ENCODE data around the gene TRIM65. TPM values are rescaled to one million over a fixed set of nuclear protein-coding genes. Genes with fewer than 3 reads are reported as not detected.

TRIM65 gene
- total and polyA plus RNA-seq, 2 of the 13 experiments (the other 11 are each of a cell fraction or from before 2014, with no cell fraction given), result 10.3 to 22.4 TPM

GRCh38 chr17:75855310-75856061 lies 41.3 kb downstream of the TRIM65 start, which contains the start of gene WBP2 (continued):
- no peak for TF ChIP-seq REST (IDR thresholded peaks at IDR 0.05; ENCODE audit: borderline replicate concordance in 1 of 2, low read depth in 1 of 2, low read length in 2 of 2)
- TF ChIP-seq, protein P1, sequence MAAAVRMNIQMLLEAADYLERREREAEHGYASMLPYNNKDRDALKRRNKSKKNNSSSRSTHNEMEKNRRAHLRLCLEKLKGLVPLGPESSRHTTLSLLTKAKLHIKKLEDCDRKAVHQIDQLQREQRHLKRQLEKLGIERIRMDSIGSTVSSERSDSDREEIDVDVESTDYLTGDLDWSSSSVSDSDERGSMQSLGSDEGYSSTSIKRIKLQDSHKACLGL (CRISPR knock-in tag; IDR thresholded peaks at IDR 0.05), result peak; percentile 81; the same call in 1 of the 2 replicates
- TF ChIP-seq, protein P2, sequence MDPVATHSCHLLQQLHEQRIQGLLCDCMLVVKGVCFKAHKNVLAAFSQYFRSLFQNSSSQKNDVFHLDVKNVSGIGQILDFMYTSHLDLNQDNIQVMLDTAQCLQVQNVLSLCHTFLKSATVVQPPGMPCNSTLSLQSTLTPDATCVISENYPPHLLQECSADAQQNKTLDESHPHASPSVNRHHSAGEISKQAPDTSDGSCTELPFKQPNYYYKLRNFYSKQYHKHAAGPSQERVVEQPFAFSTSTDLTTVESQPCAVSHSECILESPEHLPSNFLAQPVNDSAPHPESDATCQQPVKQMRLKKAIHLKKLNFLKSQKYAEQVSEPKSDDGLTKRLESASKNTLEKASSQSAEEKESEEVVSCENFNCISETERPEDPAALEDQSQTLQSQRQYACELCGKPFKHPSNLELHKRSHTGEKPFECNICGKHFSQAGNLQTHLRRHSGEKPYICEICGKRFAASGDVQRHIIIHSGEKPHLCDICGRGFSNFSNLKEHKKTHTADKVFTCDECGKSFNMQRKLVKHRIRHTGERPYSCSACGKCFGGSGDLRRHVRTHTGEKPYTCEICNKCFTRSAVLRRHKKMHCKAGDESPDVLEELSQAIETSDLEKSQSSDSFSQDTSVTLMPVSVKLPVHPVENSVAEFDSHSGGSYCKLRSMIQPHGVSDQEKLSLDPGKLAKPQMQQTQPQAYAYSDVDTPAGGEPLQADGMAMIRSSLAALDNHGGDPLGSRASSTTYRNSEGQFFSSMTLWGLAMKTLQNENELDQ (CRISPR knock-in tag; IDR thresholded peaks at IDR 0.05; ENCODE audit: borderline replicate concordance), result no peak
- no peak for TF ChIP-seq ZNF563 (CRISPR knock-in tag; IDR thresholded peaks at IDR 0.05)
- TF ChIP-seq SIN3B (IDR thresholded peaks at IDR 0.05; ENCODE audit: low read length), result no peak
- TF ChIP-seq ZNF124 (CRISPR knock-in tag; IDR thresholded peaks at IDR 0.05), result peak; percentile 73
- TF ChIP-seq, protein P3, sequence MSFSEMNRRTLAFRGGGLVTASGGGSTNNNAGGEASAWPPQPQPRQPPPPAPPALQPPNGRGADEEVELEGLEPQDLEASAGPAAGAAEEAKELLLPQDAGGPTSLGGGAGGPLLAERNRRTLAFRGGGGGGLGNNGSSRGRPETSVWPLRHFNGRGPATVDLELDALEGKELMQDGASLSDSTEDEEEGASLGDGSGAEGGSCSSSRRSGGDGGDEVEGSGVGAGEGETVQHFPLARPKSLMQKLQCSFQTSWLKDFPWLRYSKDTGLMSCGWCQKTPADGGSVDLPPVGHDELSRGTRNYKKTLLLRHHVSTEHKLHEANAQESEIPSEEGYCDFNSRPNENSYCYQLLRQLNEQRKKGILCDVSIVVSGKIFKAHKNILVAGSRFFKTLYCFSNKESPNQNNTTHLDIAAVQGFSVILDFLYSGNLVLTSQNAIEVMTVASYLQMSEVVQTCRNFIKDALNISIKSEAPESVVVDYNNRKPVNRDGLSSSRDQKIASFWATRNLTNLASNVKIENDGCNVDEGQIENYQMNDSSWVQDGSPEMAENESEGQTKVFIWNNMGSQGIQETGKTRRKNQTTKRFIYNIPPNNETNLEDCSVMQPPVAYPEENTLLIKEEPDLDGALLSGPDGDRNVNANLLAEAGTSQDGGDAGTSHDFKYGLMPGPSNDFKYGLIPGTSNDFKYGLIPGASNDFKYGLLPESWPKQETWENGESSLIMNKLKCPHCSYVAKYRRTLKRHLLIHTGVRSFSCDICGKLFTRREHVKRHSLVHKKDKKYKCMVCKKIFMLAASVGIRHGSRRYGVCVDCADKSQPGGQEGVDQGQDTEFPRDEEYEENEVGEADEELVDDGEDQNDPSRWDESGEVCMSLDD (CRISPR knock-in tag; IDR thresholded peaks at IDR 0.05; ENCODE audit: borderline replicate concordance), result peak; percentile 55
- peak; percentile 89 to 99 for TF ChIP-seq POLR2A (IDR thresholded peaks at IDR 0.05; ENCODE audit: insufficient read depth in 1 of 2, low read depth in 2 of 2, low read length in 2 of 2)
- TF ChIP-seq, protein P4, sequence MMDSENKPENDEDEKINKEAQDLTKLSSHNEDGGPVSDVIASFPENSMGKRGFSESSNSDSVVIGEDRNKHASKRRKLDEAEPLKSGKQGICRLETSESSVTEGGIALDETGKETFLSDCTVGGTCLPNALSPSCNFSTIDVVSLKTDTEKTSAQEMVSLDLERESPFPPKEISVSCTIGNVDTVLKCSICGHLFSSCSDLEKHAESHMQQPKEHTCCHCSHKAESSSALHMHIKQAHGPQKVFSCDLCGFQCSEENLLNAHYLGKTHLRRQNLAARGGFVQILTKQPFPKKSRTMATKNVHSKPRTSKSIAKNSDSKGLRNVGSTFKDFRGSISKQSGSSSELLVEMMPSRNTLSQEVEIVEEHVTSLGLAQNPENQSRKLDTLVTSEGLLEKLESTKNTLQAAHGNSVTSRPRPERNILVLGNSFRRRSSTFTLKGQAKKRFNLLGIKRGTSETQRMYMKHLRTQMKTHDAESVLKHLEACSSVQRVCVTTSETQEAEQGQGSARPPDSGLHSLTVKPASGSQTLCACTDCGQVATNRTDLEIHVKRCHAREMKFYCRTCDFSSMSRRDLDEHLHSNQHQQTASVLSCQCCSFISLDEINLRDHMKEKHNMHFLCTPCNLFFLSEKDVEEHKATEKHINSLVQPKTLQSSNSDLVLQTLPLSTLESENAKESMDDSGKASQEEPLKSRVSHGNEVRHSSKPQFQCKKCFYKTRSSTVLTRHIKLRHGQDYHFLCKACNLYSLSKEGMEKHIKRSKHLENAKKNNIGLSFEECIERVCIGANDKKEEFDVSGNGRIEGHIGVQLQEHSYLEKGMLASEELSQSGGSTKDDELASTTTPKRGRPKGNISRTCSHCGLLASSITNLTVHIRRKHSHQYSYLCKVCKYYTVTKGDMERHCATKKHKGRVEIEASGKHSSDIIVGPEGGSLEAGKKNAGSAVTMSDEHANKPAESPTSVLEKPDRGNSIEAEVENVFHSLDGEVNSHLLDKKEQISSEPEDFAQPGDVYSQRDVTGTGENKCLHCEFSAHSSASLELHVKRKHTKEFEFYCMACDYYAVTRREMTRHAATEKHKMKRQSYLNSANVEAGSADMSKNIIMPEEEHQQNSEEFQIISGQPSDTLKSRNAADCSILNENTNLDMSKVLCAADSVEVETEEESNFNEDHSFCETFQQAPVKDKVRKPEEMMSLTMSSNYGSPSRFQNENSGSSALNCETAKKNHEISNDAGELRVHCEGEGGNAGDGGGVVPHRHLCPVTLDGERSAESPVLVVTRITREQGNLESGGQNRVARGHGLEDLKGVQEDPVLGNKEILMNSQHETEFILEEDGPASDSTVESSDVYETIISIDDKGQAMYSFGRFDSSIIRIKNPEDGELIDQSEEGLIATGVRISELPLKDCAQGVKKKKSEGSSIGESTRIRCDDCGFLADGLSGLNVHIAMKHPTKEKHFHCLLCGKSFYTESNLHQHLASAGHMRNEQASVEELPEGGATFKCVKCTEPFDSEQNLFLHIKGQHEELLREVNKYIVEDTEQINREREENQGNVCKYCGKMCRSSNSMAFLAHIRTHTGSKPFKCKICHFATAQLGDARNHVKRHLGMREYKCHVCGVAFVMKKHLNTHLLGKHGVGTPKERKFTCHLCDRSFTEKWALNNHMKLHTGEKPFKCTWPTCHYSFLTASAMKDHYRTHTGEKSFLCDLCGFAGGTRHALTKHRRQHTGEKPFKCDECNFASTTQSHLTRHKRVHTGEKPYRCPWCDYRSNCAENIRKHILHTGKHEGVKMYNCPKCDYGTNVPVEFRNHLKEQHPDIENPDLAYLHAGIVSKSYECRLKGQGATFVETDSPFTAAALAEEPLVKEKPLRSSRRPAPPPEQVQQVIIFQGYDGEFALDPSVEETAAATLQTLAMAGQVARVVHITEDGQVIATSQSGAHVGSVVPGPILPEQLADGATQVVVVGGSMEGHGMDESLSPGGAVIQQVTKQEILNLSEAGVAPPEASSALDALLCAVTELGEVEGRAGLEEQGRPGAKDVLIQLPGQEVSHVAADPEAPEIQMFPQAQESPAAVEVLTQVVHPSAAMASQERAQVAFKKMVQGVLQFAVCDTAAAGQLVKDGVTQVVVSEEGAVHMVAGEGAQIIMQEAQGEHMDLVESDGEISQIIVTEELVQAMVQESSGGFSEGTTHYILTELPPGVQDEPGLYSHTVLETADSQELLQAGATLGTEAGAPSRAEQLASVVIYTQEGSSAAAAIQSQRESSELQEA (CRISPR knock-in tag; IDR thresholded peaks at IDR 0.05; ENCODE audit: not compliant biosample characterization), result peak; percentile 75

All from HepG2 (cell line).